ENCODE results near the gene KLC1.
"Not testable (repeated sequence)": the region's sequence is repeated elsewhere in the genome, so short reads cannot be mapped to it uniquely, and the experiment has no call there.

Gene KLC1

GRCh38 chr14:103628684-103629502 lies at the start of gene KLC1:
Gene KLC1, plus strand, starts transcription at chr14:103629211. Its CDS starts 25,354 bp downstream, at chr14:103654565.
- DNase-seq (ENCODE audit: low read depth in 2 of 2, low spot score in 1 of 2), result peak; percentile 61 to 70

DNA sequence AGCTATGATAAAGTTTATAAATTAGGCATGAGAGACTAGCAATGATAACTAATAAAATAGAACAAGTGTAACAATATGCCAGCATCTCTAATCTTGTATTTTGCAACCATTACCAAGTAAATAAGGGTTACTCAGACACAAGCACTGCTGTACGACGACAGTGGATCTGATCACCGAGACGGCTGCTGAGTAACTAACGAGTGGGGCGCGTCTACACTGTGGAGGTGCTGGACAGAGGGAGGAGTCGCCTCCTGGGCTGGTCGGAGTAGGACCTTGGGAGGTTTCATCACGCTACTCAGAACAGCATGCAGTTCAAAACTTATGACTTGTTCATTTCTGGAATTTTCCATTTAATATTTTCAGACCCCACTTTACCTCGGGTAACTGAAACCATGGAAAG lies 47.8 kb upstream of the KLC1 start:
- DNase-seq (ENCODE audit: low read depth in 2 of 2, low spot score in 1 of 2), result no peak

GRCh38 chr14:103581954-103582703 lies 46.9 kb upstream of the KLC1 start:
- no peak for DNase-seq (ENCODE audit: low read depth in 2 of 2, low spot score in 1 of 2)

DNA sequence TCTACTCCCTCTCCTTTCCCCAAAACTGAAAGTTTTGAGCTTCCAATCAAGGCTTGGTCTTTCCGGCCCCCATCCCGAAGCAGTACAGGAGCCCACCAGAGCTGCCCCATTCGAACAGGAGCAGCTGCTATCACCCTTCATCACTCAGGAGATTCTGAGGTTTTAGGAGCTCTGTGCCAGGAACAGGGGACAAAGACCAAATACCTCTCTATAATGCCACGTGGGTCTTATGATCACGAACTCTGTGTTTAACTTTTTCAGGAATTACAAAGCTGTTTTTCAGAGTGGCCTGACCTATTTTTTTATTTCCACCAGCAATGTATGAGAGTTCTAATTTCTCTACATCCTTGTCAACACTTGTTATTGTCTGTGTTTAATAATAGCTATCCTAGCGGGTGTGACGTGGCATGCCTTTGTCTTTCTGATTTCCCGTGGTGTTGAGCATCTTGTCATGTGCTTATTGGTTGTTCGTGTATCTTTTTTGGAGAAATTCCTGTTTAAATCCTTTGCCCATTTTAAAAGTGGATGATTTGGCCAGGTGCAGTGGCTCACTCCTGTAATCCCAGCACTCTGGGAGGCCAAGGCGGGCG lies 44.6 kb upstream of the KLC1 start:
- DNase-seq (ENCODE audit: low read depth in 2 of 2, low spot score in 1 of 2), result no peak

- DNase-seq (ENCODE audit: low read depth in 2 of 2, low spot score in 1 of 2), result no peak
Observed at GRCh38 chr14:103593577-103593976, 35.4 kb upstream of the KLC1 start.

DNA sequence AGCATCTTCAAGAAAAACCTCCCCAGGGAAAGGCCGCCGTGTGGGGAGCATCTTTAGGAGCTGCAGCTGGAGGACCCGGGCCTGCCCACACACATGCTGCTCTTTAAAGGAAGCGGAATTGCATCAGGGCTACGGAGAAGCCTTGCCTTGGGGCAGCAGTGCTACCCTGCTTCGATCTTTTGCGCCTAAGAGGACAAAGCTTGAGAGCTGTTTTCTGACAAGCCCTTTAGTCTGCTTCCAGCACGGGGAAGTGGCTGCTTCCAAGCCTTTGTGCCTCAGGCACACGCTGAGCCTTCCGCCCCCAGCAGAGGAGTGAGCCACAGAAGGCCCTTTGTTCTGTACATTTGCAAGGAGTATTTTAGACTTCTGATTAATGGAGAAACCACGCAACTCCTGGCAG lies 34.7 kb upstream of the KLC1 start:
- no peak for DNase-seq (ENCODE audit: low read depth in 2 of 2, low spot score in 1 of 2)

DNA sequence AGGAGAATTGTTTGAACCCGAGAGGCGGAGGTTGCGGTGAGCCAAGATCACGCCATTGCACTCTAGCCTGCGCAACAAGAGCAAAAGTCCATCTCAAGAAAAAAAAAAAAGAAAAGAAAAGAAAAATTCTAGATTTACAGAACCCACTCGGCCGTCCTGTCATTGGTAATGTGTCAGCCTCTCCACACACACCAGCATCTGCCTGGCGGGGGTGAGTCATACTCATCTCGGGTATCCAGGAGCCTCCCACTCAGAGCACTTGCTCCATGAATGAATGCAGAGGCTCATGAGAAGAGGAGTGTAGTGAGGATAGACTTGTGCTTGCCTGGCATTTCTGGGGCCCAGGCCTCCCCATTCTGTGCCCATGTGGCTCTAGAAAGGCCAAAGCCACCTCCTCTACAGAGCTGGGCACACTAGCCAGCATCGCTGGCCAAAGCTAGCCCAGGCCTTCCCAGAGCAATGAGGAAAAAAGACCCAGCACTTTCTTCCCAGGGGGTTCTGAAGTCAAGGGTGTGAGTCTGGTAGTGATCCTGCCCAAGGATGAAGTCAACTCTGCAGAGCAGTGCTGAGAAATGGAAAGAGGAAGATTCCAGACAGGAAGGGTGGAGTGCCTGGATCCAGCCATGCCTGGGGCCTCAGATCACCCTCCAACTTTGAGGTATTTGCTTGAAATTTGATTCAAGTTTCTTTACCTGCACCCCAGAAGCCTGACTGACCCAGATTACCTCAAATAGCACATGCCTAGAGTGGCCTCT lies 31.2 kb upstream of the KLC1 start:
- no peak for DNase-seq (ENCODE audit: low read depth in 2 of 2, low spot score in 1 of 2)

DNA sequence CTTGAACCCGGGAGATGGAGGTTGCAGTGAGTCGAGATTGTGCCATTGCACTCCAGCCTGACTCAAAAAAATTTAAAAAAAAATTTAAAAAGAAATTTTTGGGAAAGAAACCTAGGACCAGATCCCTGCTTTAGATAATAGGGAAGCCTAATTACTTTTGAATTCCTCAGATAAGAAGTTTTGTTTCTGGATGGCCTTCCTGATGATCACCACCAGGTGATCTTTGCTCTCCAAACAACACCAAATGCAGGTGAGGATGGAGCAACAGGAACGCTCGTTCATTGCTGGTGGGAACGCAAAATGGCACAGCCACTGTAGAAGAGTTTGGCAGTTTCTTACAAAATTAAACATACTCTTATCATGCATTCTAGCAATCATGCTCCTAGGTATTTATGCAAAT lies 28.5 kb upstream of the KLC1 start:
- no peak for DNase-seq (ENCODE audit: low read depth in 2 of 2, low spot score in 1 of 2)

DNA sequence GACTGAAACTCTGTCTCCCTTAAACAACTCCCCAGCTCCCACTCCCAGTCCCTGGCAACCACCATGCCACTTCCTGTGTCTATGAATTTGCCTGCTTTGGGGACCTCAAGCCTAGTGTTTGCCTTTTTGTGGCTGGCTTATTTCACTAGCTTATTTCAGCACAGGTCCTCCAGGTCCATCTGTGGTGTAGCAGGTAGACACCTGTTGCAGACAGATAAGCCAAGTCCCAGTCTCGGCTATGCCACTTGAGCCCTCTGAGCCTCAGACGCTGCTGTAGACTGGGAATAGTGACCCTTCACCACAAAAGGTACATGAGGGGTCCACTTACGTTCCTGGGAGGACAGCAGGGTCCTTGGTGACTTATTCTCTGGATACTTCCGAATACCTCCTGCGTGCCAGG lies 24.4 kb upstream of the KLC1 start:
- no peak for DNase-seq (ENCODE audit: low read depth in 2 of 2, low spot score in 1 of 2)

- DNase-seq (ENCODE audit: low read depth in 2 of 2, low spot score in 1 of 2), result no peak
Observed at GRCh38 chr14:103606963-103607668, 21.9 kb upstream of the KLC1 start.

- DNase-seq (ENCODE audit: low read depth in 2 of 2, low spot score in 1 of 2), result no peak
Observed at GRCh38 chr14:103607822-103608221, 21.2 kb upstream of the KLC1 start.

GRCh38 chr14:103609081-103609480 lies 19.9 kb upstream of the KLC1 start:
- DNase-seq (ENCODE audit: low read depth in 2 of 2, low spot score in 1 of 2), result not testable (repeated sequence)

DNA sequence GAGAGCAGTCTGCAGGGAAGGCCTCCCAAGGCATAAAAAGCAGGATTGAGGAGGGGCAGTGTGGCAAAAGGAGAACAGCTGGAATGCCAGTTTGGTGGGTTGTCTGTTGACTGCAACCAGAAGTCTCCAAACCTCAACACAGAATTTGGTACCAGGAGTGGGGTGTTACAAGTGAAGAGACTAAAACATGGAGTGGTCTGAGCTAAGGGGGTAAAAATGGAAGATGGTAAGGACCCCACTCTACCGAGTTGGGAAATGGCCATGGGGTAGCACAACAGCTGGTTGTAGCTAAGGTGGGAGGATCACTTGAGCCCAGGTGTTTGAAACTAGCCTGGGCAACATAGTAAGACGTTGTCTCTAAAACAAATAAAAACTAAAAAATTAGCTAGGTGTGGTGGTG lies 17.8 kb upstream of the KLC1 start:
- no peak for DNase-seq (ENCODE audit: low read depth in 2 of 2, low spot score in 1 of 2)

GRCh38 chr14:103613517-103613916 lies 15.5 kb upstream of the KLC1 start:
- no peak for DNase-seq (ENCODE audit: low read depth in 2 of 2, low spot score in 1 of 2)

DNA sequence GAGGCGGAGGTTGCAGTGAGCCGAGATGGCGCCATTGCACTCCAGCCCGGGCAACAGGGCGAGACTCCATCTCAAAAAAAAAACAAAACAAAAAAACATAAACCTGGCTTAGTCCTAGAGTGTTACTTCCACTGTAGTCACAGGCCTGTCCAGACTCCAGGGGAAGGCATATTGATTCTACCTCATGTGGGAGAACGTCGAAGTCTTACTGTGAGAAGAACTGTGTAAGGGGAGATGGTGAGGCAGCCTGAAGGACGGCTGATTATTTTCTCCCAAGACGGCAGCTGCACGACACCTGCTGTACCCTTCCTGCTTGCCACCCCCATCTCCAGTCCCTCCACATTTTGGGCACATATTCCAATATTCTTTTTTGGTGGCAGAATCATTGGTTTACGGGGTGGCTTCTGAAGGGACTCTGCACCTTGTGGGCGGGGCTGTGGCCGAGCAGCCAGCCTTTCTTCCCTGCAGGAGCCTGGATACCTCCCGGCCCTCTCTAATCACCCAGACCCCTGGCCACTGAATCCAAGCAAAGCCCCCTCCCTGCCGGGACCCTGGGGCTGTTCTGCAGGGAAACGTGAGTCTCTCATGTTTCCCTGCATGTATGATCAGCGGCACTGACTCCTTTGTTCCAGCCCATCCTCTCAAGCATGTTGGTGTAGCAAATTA lies 12.2 kb upstream of the KLC1 start:
- DNase-seq (ENCODE audit: low read depth in 2 of 2, low spot score in 1 of 2), result no peak

DNA sequence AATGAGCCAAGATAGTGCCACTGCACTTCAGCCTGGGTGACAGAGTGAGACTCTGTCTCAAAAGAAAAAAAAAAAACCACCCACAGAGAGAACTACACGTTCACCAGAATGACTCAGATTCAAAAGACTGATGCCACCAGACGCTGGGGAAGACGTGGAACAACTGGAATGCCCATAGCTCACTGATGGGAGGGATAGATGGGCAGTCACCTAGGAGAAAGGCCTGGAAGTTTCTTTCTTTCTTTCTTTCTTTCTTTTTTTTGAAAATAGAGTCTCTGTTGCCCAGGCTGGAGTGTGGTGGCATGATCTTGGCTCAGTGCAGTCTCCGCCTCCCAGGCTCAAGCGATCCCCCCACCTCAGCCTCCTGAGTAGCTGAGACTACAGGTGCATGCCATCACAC lies 10.0 kb upstream of the KLC1 start:
- DNase-seq (ENCODE audit: low read depth in 2 of 2, low spot score in 1 of 2), result no peak

DNA sequence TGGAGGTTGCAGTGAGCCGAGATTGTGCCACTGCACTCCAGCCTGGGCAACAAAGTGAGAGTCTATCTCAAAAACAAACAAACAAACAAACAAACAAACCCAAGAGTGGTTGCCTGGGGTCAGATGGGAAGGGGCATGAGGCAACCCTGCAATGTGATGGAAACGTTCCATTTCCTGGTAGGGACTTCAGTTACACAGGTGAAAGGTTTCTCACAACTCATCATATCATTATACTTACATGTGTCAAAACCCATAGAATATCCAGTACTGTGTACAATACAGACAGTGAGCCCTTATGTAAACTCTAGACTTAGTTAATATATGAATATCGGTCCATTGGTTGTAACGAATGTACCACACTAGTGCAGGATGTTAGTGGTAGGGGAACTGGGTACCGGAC lies 7.2 kb upstream of the KLC1 start:
- no peak for DNase-seq (ENCODE audit: low read depth in 2 of 2, low spot score in 1 of 2)

DNA sequence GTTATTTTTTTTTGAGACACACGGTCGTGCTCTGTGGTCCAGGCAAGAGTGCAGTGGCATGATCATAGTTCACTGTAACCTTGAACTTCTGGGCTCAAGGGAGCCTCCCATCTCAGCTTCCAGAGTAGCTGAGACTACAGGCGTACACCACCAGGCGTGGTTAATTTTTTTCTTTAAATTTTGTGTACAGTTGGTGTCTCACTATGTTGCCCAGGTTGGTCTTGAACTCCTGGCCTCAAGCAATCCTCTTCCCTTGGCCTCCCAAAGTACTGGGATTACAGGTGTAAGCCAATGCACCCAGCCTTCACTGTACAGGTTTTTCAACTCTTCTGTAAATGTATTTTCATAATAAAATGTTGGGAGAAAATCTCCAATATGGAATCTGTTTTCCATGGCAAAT lies 5.7 kb upstream of the KLC1 start:
- no peak for DNase-seq (ENCODE audit: low read depth in 2 of 2, low spot score in 1 of 2)

GRCh38 chr14:103623883-103624482 lies 5.0 kb upstream of the KLC1 start:
- DNase-seq (ENCODE audit: low read depth in 2 of 2, low spot score in 1 of 2), result no peak

- no peak for DNase-seq (ENCODE audit: low read depth in 2 of 2, low spot score in 1 of 2)
Observed at GRCh38 chr14:103624860-103625259, 4.2 kb upstream of the KLC1 start.
